Natural killer cell (primary cell): ENCODE data around the gene SNAPC4. TPM values are rescaled to one million over a fixed set of nuclear protein-coding genes. Genes with fewer than 3 reads are reported as not detected.

ENCODE experiments used
- ATAC-seq, 3 donors: fragments of 150-1000 bp in 2 of 3; fragments of 200-7000 bp in 1 of 3; cut with Tn5 transposase; 1 replicate in 1 of 3; 2 replicates in 2 of 3; pipeline ENCODE4 v1.10.0; 2021; ENCODE audit warnings: mild to moderate bottlenecking in 2 of 3, moderate library complexity in 2 of 3
- DNase-seq, 2 donors: peaks; one replicate each; pipeline versions ENCODE4 v3.0.0 to v3.0.0-alpha.2; 2013 to 2021; ENCODE audit warnings: mixed read lengths in 1 of 2
- H3K27ac ChIP-seq: one replicate; pipeline ENCODE4 v1.5.1; 2013; ENCODE audit warnings: mild to moderate bottlenecking, low read length
- H3K27me3 ChIP-seq: one replicate; pipeline ENCODE4 v1.6.1; 2013; ENCODE audit warnings: low read length; ENCODE audit not compliant: control insufficient read depth, insufficient read depth
- H3K36me3 ChIP-seq: one replicate; pipeline ENCODE4 v1.6.1; 2013; ENCODE audit warnings: low read length; ENCODE audit not compliant: control insufficient read depth, insufficient read depth
- H3K4me1 ChIP-seq: one replicate; pipeline ENCODE4 v1.6.1; 2013; ENCODE audit warnings: low read length; ENCODE audit not compliant: control insufficient read depth, insufficient read depth
- H3K4me3 ChIP-seq: one replicate; pipeline ENCODE4 v1.5.1; 2013; ENCODE audit warnings: low read length
- H3K9me3 ChIP-seq: one replicate; pipeline ENCODE4 v1.6.1; 2013; ENCODE audit warnings: low read length; ENCODE audit not compliant: control insufficient read depth, insufficient read depth
- H3K27ac Mint-ChIP-seq, 2 donors: one replicate each; pipeline ENCODE4 v1.8.0; 2022; ENCODE audit warnings: mild to moderate bottlenecking in 2 of 2, mixed read lengths in 2 of 2, moderate library complexity in 1 of 2
- H3K27me3 Mint-ChIP-seq, 2 donors: one replicate each; pipeline ENCODE4 v1.8.0; 2022; ENCODE audit warnings: low read depth in 2 of 2, mixed read lengths in 2 of 2
- H3K36me3 Mint-ChIP-seq: one replicate; pipeline ENCODE4 v1.8.0; 2022; ENCODE audit warnings: mixed read lengths
- H3K4me1 Mint-ChIP-seq, 2 donors: one replicate each; pipeline ENCODE4 v1.8.0; 2022; ENCODE audit warnings: mixed read lengths in 2 of 2
- H3K4me3 Mint-ChIP-seq: one replicate; pipeline ENCODE4 v1.8.0; 2022; ENCODE audit warnings: mild to moderate bottlenecking, moderate library complexity, mixed read lengths
- H3K9me3 Mint-ChIP-seq, 2 donors: one replicate each; pipeline ENCODE4 v1.8.0; 2022; ENCODE audit warnings: mixed read lengths in 2 of 2
- WGBS: methylation state at CpG from one replicate; pipeline ENCODE4 v1.1.7; 2013; ENCODE audit warnings: missing lambda C conversion rate; ENCODE audit not compliant: insufficient coverage; 5-methylcytosine and 5-hydroxymethylcytosine counted together
- intact Hi-C: fragments of 100-400 bp; cut with micrococcal nuclease; formaldehyde crosslinking; loops from one replicate; pipeline ENCODE4 v1.14.2; 2022
- total RNA-seq, 4 donors: library from RNA; stranded (reverse); fragments of 120-200 nt in 1 of 4; gene quantifications; one replicate each; pipeline versions ENCODE4 v1.2.3 to v1.2.4, GENCODE V29; 2013 to 2022
- TF ChIP-seq, protein P1 (sequence below): fragments of 200-600 bp; IDR thresholded peaks from one replicate; pipeline ENCODE4 v1.8.0; 2022; ENCODE audit warnings: antibody characterized with exemption

The SNAPC4 gene
- total RNA-seq, 3 donors from 2014 or later (not counting 1 experiment from before 2014, with no cell fraction given) = 9.0 to 11.3 (median 9.4) TPM

GRCh38 chr9:136394312-136395019 is 5.5 kb downstream of the SNAPC4 start:
- Mint-ChIP-seq H3K4me3 (no peak overlapping the region), H3K9me3 (no peaks in the 10 kb centered on the region), H3K36me3 (no peaks in the 10 kb centered on the region), H3K27ac (no peak overlapping the region), H3K4me1 (peaks cover 9 to 12% of the 10 kb centered on the region in 2 donors), H3K27me3 (no peaks in the 10 kb centered on the region)
- Histone ChIP-seq H3K4me1 (peaks cover 16% of the 10 kb centered on the region), H3K36me3 (peaks cover 42% of the 10 kb centered on the region), H3K27me3 (no peaks in the 10 kb centered on the region), H3K27ac (no peak overlapping the region), H3K9me3 (no peaks in the 10 kb centered on the region), H3K4me3 (no peak overlapping the region)
- WGBS = 94% methylated on average over 21 of the region's 21 CpGs
- intact Hi-C loops = no loop called here
- no peak for ATAC-seq
- TF ChIP-seq, protein P1, sequence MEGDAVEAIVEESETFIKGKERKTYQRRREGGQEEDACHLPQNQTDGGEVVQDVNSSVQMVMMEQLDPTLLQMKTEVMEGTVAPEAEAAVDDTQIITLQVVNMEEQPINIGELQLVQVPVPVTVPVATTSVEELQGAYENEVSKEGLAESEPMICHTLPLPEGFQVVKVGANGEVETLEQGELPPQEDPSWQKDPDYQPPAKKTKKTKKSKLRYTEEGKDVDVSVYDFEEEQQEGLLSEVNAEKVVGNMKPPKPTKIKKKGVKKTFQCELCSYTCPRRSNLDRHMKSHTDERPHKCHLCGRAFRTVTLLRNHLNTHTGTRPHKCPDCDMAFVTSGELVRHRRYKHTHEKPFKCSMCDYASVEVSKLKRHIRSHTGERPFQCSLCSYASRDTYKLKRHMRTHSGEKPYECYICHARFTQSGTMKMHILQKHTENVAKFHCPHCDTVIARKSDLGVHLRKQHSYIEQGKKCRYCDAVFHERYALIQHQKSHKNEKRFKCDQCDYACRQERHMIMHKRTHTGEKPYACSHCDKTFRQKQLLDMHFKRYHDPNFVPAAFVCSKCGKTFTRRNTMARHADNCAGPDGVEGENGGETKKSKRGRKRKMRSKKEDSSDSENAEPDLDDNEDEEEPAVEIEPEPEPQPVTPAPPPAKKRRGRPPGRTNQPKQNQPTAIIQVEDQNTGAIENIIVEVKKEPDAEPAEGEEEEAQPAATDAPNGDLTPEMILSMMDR = no peak
- no peak for DNase-seq

DNA sequence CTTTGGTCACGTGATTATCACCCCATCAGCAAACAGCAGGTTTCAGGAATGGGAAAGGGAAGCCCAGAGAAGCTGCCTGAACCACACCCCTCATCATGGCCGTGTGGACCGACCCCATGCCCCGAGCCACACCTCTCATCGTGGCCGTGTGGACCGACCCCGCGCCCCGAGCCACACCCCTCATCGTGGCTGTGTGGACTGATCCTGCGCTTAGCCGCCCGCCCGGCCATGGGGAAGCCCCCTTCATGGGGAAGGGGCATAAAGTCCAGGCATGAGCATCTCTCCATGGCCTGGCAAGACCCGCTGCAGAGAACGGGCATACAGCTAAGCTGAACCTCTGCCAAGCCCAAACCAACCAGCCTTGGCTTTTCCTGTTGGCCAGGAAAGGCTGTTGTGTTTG is 6.4 kb downstream of the SNAPC4 start:
- Histone ChIP-seq H3K36me3 (peaks cover 48% of the 10 kb centered on the region), H3K4me1 (peaks cover 6% of the 10 kb centered on the region)
- intact Hi-C loops = no loop called here

GRCh38 chr9:136392538-136393449 is 7.2 kb downstream of the SNAPC4 start:
- H3K9me3 Mint-ChIP-seq = no peaks in the 10 kb centered on the region
- WGBS = 92% methylated on average over 21 of the region's 21 CpGs
- DNase-seq (no peak), ATAC-seq (no peak)
- intact Hi-C loops = no loop called here
- no peak overlapping the region for H3K4me3 ChIP-seq
- no peaks in the 10 kb centered on the region for H3K4me1 Mint-ChIP-seq
- TF ChIP-seq, protein P1 = no peak
- no peak overlapping the region for H3K4me3 Mint-ChIP-seq
- H3K36me3 ChIP-seq = peaks cover 54% of the 10 kb centered on the region
- H3K27me3 Mint-ChIP-seq = no peaks in the 10 kb centered on the region
- H3K27me3 ChIP-seq = no peaks in the 10 kb centered on the region
- H3K9me3 ChIP-seq = no peaks in the 10 kb centered on the region
- H3K27ac ChIP-seq = no peak overlapping the region
- no peak overlapping the region for H3K27ac Mint-ChIP-seq
- H3K36me3 Mint-ChIP-seq = no peaks in the 10 kb centered on the region
- no peaks in the 10 kb centered on the region for H3K4me1 ChIP-seq

More for the DNA sequence above, 6.4 kb downstream of the SNAPC4 start:
- H3K27ac Mint-ChIP-seq = no peak overlapping the region
- no peak overlapping the region for H3K4me3 Mint-ChIP-seq
- peaks cover 0 to 4% of the 10 kb centered on the region in 2 donors for H3K4me1 Mint-ChIP-seq
- TF ChIP-seq, protein P1 = no peak
- H3K9me3 Mint-ChIP-seq = no peaks in the 10 kb centered on the region
- no peaks in the 10 kb centered on the region for H3K27me3 Mint-ChIP-seq
- no peak overlapping the region for H3K4me3 ChIP-seq
- 97% methylated on average over 17 of the region's 17 CpGs for WGBS
- H3K9me3 ChIP-seq = no peaks in the 10 kb centered on the region
- no peak overlapping the region for H3K27ac ChIP-seq
- no peak for ATAC-seq
- no peaks in the 10 kb centered on the region for H3K36me3 Mint-ChIP-seq
- no peak for DNase-seq
- H3K27me3 ChIP-seq = no peaks in the 10 kb centered on the region
